Spleen (tissue), 11 donors: ENCODE results near the gene SOD2. TPM values are rescaled to one million over a fixed set of nuclear protein-coding genes. Genes with fewer than 3 reads are reported as not detected.
"Not testable (repeated sequence)": the region's sequence is repeated elsewhere in the genome, so short reads cannot be mapped to it uniquely, and the experiment has no call there.

Experiments
- DNase-seq: peaks from one replicate; pipeline ENCODE4 v3.0.0-alpha.2; 2020
- H3K27ac ChIP-seq, 8 donors: fragments of 200-600 bp; sonication (generic) in 7 of 8; 1 replicate in 4 of 8; 2 replicates in 4 of 8; pipeline versions ENCODE4 v1.5.0 to v1.8.0; 2016 to 2021; ENCODE audit warnings: inconsistent platforms in 4 of 8, mild to moderate bottlenecking in 4 of 8, moderate library complexity in 1 of 8
- H3K27me3 ChIP-seq, 7 donors: fragments of 200-600 bp; sonication (generic) in 6 of 7; replicated peaks in 1 of 7; 1 replicate in 4 of 7; 2 replicates in 3 of 7; pipeline versions ENCODE4 v1.5.0 to v1.8.0; 2016 to 2021; ENCODE audit warnings: inconsistent platforms in 3 of 7, mild to moderate bottlenecking in 1 of 7
- H3K36me3 ChIP-seq, 6 donors: fragments of 200-600 bp; sonication (generic) in 5 of 6; 1 replicate in 4 of 6; 2 replicates in 2 of 6; pipeline versions ENCODE4 v1.5.0 to v1.8.0; 2016 to 2021; ENCODE audit warnings: inconsistent platforms in 2 of 6
- H3K4me1 ChIP-seq, 6 donors: fragments of 200-600 bp; sonication (generic) in 5 of 6; 1 replicate in 3 of 6; 2 replicates in 3 of 6; pipeline versions ENCODE4 v1.5.0 to v1.8.0; 2016 to 2021; ENCODE audit warnings: inconsistent platforms in 3 of 6
- H3K4me3 ChIP-seq, 8 donors: fragments of 200-600 bp; sonication (generic) in 7 of 8; 1 replicate in 4 of 8; 2 replicates in 4 of 8; pipeline versions ENCODE4 v1.5.0 to v1.8.0; 2016 to 2021; ENCODE audit warnings: inconsistent platforms in 4 of 8, mild to moderate bottlenecking in 4 of 8, moderate library complexity in 2 of 8
- H3K9me3 ChIP-seq, 8 donors: fragments of 200-600 bp; sonication (generic) in 7 of 8; 1 replicate in 4 of 8; 2 replicates in 4 of 8; pipeline versions ENCODE4 v1.5.0 to v1.8.0; 2016 to 2021; ENCODE audit warnings: inconsistent platforms in 4 of 8
- CTCF ChIP-seq, 11 experiments: fragments of 200-600 bp in 7 of 11; fragments of 450-650 bp in 4 of 11; sonication (generic) in 4 of 11; IDR thresholded peaks in 8 of 11; conservative IDR thresholded peaks in 3 of 11; 1 replicate in 7 of 11; 2 replicates in 4 of 11; pipeline versions ENCODE4 v1.4.0 to v1.8.0; 2016 to 2021; ENCODE audit warnings: antibody characterized with exemption in 11 of 11, inconsistent platforms in 4 of 11, mild to moderate bottlenecking in 1 of 11
- POLR2A ChIP-seq, 3 donors: fragments of 450-650 bp; IDR thresholded peaks; one replicate each; pipeline ENCODE4 v1.5.1; 2017; ENCODE audit warnings: antibody characterized with exemption in 3 of 3, mild to moderate bottlenecking in 1 of 3
- POLR2AphosphoS5 ChIP-seq, 3 donors: sonication (generic); formaldehyde crosslinking; IDR thresholded peaks; one replicate each; pipeline ENCODE4 v1.5.1; 2017; ENCODE audit warnings: antibody characterized with exemption in 3 of 3
- WGBS, 5 donors: extraction: QIAGEN DNeasy Blood & Tissue Kit in 3 of 5; methylation state at CpG; one replicate each; pipeline versions ENCODE4 v1.1.5 to v1.1.7; 2013 to 2018; 5-methylcytosine and 5-hydroxymethylcytosine counted together
- intact Hi-C: fragments of 100-400 bp; cut with DNase I; formaldehyde crosslinking; loops from one replicate; pipeline ENCODE4 v1.15.0; 2023; ENCODE audit warnings: low total_unique reads
- polyA plus RNA-seq, 3 donors: library from polyadenylated mRNA; stranded (reverse); fragments of 200-250 nt; gene quantifications; one replicate each; pipeline ENCODE4 v1.2.1, GENCODE V29; 2013
- total RNA-seq, 7 donors: library from RNA; depleted of rRNA in 3 of 7; stranded (reverse); fragments of >200 nt in 3 of 7; fragmentation: NEBNext Ultra II Directional in 4 of 7; extraction: Animal tissue kit (Norgen Biotek cat#: 25700) in 4 of 7; gene quantifications; one replicate each; pipeline versions ENCODE4 v1.1.0 to v1.2.1, GENCODE V29; 2016 to 2021
- donor health status: healthy with polysubstance abuse.
- donor health status: DM: no; HTN: no; CAD: no; lungs with moderate emphysema.
- donor health status: DM: no; HTN: no; CAD: no.
- donor health status: Bipolar disorder and iron deficiency.
- donor health status: healthy.
- donor health status: DM: no; HTN: no; CAD: no.
- donor health status: DM: yes; HTN: yes; CAD: no.

SOD2 gene
- total and polyA plus RNA-seq, 10 donors: 60.3 to 463 (median 249) TPM

- Histone ChIP-seq H3K27me3 (no peaks in the 10 kb centered on the region), H3K27ac (no peak overlapping the region), H3K36me3 (no peaks in the 10 kb centered on the region), H3K9me3 (peaks cover 0 to 7% (median 0%) of the 10 kb centered on the region in 8 donors), H3K4me3 (no peak overlapping the region), H3K4me1 (peaks cover 8 to 53% (median 21%) of the 10 kb centered on the region in 6 donors)
- no peak for DNase-seq
- intact Hi-C loops: no loop called here
- TF ChIP-seq CTCF (IDR thresholded peaks at IDR 0.05 in 8 of 11, conservative IDR thresholded peaks at IDR 0.05 in 3 of 11) (no peak), POLR2AphosphoS5 (IDR thresholded peaks at IDR 0.05) (no peak), POLR2A (IDR thresholded peaks at IDR 0.05) (no peak)
Measured at GRCh38 chr6:159722655-159723054, 29.6 kb upstream of the SOD2 start.

- DNase-seq, H3K9me3 ChIP-seq, H3K27me3 ChIP-seq, H3K36me3 ChIP-seq, H3K4me3 ChIP-seq, intact Hi-C loops, H3K27ac ChIP-seq: not testable (repeated sequence)
- peaks cover 8 to 58% (median 22%) of the 10 kb centered on the region in 6 donors for H3K4me1 ChIP-seq
- 94 to 100% (median 98%) methylated on average over 3 of the region's 3 CpGs for WGBS, 5 donors
Measured at GRCh38 chr6:159721981-159722380, 28.9 kb upstream of the SOD2 start.

- no peak for TF ChIP-seq POLR2AphosphoS5 (IDR thresholded peaks at IDR 0.05)
- peak in 10 of 11 experiments; percentile 10 to 49 (median 41) for TF ChIP-seq CTCF (IDR thresholded peaks at IDR 0.05 in 8 of 11, conservative IDR thresholded peaks at IDR 0.05 in 3 of 11)
- TF ChIP-seq POLR2A (IDR thresholded peaks at IDR 0.05): no peak
- DNase-seq: no peak
- no peak overlapping the region for H3K27ac ChIP-seq
- H3K27me3 ChIP-seq: no peaks in the 10 kb centered on the region
- H3K4me3 ChIP-seq: no peak overlapping the region
- intact Hi-C loops: no loop called here
- peaks cover 8 to 63% (median 26%) of the 10 kb centered on the region in 6 donors for H3K4me1 ChIP-seq
- WGBS, 5 donors: 73 to 83% (median 74%) methylated on average over 7 of the region's 7 CpGs
- H3K36me3 ChIP-seq: no peaks in the 10 kb centered on the region
- peaks cover 0 to 7% (median 0%) of the 10 kb centered on the region in 8 donors for H3K9me3 ChIP-seq
Measured at GRCh38 chr6:159720708-159721107, 27.7 kb upstream of the SOD2 start.

- intact Hi-C loops: no loop called here
- 93 to 96% (median 95%) methylated on average over 7 of the region's 7 CpGs for WGBS, 5 donors
- no peak for DNase-seq
- peaks cover 0 to 7% (median 0%) of the 10 kb centered on the region in 8 donors for H3K9me3 ChIP-seq
- H3K4me1 ChIP-seq: peaks cover 5 to 63% (median 21%) of the 10 kb centered on the region in 6 donors
- H3K4me3 ChIP-seq: no peak overlapping the region
- TF ChIP-seq POLR2A (IDR thresholded peaks at IDR 0.05): no peak
- no peak for TF ChIP-seq CTCF (IDR thresholded peaks at IDR 0.05 in 8 of 11, conservative IDR thresholded peaks at IDR 0.05 in 3 of 11)
- no peak for TF ChIP-seq POLR2AphosphoS5 (IDR thresholded peaks at IDR 0.05)
- H3K27ac ChIP-seq: no peak overlapping the region
- H3K36me3 ChIP-seq: no peaks in the 10 kb centered on the region
- no peaks in the 10 kb centered on the region for H3K27me3 ChIP-seq
Measured at GRCh38 chr6:159719287-159719686, 26.2 kb upstream of the SOD2 start.

- intact Hi-C loops: no loop called here
- no peaks in the 10 kb centered on the region for H3K27me3 ChIP-seq
- H3K4me3 ChIP-seq: no peak overlapping the region
- H3K9me3 ChIP-seq: peaks cover 0 to 7% (median 0%) of the 10 kb centered on the region in 8 donors
- 64 to 88% (median 74%) methylated on average over 3 of the region's 3 CpGs for WGBS, 5 donors
- no peak overlapping the region for H3K27ac ChIP-seq
- H3K4me1 ChIP-seq: peaks cover 5 to 60% (median 21%) of the 10 kb centered on the region in 6 donors
- TF ChIP-seq CTCF (IDR thresholded peaks at IDR 0.05 in 8 of 11, conservative IDR thresholded peaks at IDR 0.05 in 3 of 11) (no peak), POLR2AphosphoS5 (IDR thresholded peaks at IDR 0.05) (no peak), POLR2A (IDR thresholded peaks at IDR 0.05) (no peak)
- H3K36me3 ChIP-seq: no peaks in the 10 kb centered on the region
- no peak for DNase-seq
Measured at GRCh38 chr6:159718634-159719033, 25.6 kb upstream of the SOD2 start.
